ENCODE measurements around the gene PPP1R3D.

DNA sequence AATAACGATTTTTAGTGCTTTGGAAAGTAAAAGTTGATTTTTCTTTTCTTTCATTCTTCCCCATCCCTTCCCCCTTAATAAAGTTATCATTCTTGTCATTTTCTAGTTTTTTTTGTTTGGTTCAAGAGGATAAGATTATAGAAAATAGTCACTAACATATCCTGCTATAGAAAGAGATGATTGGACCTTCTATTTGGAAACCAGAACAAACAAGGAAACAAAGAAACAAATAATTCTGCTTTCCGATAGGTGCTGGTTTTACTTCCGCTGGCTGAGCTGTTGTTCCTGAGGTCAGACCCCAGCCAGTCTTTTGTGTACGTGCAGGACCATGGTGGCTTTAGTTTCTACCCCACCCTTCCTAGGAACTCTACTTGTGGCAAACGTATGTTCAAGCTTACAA lies 18.0 kb upstream of the PPP1R3D start, which contains the start of gene CDH26:
- TF ChIP-seq, protein P1, sequence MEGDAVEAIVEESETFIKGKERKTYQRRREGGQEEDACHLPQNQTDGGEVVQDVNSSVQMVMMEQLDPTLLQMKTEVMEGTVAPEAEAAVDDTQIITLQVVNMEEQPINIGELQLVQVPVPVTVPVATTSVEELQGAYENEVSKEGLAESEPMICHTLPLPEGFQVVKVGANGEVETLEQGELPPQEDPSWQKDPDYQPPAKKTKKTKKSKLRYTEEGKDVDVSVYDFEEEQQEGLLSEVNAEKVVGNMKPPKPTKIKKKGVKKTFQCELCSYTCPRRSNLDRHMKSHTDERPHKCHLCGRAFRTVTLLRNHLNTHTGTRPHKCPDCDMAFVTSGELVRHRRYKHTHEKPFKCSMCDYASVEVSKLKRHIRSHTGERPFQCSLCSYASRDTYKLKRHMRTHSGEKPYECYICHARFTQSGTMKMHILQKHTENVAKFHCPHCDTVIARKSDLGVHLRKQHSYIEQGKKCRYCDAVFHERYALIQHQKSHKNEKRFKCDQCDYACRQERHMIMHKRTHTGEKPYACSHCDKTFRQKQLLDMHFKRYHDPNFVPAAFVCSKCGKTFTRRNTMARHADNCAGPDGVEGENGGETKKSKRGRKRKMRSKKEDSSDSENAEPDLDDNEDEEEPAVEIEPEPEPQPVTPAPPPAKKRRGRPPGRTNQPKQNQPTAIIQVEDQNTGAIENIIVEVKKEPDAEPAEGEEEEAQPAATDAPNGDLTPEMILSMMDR (IDR thresholded peaks at IDR 0.05; ENCODE audit: insufficient read depth, low read depth, low read length): no peak
- TF ChIP-seq EZH2 (IDR thresholded peaks at IDR 0.05; ENCODE audit: insufficient read depth, low read length): no peak

Data from astrocyte (in vitro differentiated cells and primary cell).